ENCODE measurements around the gene AARS2.
A peak's percentile ranks its signal among the peaks of the same experiment; 100 is the strongest.

AARS2 gene

DNA sequence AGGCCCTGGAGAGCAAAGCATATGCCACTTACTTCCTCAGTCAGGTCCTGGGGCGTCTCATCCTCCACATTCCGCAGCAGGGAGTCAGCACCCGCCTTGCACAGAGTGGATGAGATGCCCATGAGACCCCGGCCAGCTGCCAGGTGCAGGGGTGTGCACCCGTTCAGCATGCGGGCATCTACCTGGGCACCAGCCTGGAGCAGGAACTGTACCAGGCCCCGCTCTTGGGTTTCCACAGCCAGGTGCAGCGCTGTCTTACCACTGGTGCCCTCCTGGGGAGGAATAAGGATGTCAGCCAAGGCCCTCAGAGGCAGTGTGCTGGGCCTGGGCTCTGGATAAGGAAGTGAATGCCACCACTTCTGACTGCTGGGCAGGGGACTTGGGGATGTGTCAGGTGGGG lies 53.1 kb downstream of the AARS2 start:
- DNase-seq, result no peak

DNA sequence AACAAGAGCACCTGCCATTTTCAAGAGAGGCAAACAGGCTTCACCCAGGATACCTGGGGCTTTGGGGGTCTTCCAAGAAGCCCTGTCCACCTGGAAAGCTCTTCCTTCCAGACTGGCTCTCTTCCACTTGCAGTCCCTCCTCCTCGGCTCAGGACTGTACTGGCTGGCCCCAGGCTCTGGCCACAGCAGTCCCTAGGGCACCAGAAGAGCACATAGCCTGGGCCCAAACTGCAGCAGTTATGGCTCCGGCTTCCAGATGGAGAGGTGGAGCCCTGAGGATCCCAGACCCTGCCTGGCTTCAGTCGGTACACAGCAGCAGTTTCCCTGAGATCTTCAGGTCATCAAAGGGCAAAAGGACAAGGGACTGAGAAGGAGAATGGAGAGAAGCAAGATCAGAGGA lies 54.2 kb downstream of the AARS2 start:
- DNase-seq, result no peak

DNA sequence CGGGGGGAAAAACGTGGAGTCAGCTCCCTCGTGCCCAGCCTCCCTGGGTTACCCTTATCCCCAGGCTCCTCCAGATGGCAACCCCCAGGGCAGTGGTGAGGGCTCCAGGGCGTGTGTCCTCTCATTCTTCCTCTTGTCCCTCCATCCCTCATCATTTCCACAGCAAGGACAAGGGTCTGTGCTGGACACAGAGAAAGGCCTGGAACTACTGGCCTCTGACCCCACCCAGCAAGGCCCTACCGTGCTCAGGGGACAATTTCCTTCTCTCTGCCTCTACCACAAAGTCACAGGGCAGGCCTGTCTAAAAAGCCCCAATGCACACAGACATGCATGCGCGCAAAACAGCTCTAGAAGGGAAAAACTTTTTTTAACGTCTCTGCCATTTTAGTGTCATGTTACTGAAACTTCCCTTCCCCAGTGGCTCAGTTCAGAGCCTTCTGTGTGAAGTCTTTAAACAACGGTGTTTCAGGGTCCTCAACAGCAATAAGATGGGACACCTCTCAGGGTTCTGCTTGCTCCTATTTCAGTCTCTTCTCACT lies 54.8 kb downstream of the AARS2 start:
- DNase-seq, result no peak

DNA sequence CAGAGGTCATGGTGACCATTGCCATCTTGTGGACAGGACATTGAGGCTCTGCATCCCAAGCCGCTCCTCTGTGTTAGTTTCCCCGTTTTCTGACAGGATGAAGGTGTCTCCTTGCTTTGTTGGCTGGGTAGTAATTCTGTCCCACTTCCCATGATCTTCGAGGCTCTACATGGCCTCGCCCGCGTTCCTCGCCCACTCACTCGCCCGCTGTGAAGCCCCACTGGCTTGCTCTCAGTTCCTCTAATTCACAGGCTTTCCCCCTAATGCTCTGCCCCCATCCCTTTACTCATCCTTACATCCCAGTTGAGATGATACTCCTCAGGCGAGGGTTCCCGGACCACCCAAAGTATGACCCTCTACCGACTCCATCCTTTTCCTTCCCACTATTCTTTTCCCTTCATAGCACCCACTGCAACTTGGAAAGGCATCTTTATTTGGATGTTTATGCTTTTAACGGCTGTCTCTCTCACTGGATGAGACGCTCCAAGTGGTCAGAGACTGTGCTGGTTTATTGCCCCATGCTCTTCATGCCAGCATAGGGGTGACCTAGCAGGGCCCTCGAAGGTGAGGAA lies 55.3 kb downstream of the AARS2 start:
- no peak for DNase-seq

DNA sequence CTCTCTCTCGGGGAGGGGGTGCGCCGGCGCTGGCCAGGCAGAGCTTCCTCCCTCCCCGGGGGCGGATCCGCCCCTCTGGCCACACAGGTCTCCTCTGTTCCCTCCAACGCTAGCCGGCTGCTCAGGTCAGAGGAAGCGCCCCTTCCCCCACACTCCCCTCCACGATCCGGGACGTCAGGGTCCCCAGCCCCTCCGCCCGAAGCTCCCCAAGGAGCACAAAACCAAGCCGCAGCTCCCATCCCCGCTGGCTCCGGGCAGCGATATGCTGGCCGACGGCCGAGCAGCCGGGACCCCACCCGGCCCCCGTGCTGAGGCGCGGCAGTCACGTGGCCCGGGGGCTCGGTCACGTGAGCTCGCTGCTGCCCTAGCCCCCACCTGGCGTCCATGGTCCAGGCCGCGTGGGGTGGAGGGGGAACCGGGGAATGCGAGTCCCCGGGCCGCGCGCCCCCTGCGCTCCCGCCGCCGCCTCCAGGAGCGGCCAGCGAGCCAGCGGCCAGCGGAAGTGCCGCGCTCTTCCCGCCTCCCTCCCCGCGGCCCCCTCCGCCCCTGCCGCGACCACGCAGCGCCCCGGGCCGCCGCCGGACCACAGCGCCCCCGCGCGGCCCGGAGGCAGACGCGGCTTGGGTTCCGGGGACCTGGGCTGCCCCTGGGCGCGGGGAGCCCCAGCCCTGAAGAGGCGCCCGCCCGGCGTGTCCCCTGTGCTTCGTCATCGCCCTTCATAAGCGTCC lies 56.0 kb downstream of the AARS2 start, which contains the start of gene SLC35B2:
TSS of gene SLC35B2 (minus strand) at position 504 of the 728 bp plus-strand sequence. CDS start at position 386, 118 bp downstream.
- DNase-seq, result peak; percentile 73

DNA sequence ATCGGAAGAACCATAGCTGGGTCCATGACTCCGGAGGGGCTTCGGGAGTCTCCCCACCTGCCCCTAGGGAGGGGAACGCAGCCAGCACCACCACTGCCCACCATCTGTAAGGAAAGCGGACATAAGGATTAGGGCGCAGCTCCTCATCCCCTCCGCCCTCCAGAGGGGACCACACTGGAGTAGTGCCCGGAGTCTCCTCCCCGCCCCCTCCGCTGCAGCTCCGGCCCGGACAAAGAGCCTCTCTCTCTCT lies 56.4 kb downstream of the AARS2 start:
- no peak for DNase-seq

DNA sequence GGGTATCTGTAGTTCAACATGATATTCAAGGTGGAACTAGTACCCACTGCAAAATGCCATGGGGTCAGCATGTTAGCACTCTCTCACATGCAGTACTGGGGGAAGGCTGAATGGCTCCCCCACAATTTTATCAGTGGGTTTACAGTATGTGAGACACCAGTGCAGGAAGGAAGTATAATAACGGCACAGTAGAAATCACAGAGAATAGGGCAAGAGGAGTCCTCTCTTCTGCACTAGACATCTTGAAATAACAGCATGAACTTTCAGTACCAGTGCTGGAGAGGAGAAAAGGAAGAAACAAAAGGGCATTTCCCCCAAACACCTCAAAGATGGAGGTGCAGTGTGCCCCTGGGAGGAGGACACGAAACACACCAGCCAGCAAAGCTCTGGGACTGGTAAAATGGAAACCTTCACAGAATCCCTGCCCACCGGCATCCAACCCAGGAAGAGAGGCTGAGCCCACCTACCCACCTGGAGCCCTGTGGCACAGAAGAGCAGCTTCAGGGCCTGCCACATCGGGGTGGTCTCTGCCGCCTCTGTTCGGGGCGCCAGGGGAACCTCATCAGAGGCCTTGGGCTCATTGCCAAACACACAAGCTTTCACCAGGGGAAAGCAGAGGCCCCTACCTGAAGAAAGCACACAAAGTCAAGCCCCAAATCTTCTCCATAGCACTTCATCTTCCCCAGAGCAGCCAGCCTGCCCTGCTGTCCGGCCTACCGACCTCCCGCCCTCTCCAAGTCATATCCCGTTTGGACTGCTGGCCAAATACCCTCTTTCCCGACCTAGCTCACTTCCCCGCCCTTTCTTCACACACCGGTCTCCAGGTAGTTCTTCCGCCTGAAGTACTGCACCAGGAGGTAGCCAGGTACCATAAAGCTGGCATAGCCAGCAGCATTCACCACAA lies 57.0 kb downstream of the AARS2 start:
- DNase-seq, result no peak

DNA sequence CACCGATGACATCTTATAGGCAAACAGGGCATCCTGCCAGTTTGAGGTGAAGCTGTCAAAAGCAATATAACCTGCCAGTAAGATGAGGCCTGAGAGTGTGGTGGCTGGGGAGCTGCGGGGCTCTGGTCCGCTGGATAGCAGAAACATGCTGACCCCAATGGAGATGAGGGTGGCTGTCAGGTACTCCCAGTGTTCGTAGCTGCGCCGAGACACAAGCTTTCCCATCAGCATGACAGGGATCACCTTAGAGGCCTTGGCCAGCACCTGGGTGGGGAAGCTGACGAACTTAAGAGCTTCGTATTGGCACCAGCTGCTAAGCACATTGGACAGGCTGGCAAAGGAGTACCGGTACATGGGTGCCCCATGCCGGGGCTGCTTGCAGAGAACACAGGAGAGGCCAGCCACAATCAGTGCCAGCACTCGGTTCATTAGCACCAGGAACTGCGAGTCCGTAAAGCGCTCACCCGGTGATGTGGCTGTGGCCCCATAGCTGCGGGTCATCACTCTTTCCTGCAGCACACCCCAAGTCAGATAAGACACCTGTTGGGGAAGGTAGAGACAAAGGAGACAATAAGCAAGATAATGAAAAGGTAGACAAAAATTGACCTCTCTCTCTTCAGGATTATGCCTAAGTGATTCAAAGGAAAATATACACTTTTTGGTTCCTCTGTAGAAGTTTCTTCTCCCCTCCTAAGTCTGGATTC lies 57.9 kb downstream of the AARS2 start:
- no peak for DNase-seq

DNA sequence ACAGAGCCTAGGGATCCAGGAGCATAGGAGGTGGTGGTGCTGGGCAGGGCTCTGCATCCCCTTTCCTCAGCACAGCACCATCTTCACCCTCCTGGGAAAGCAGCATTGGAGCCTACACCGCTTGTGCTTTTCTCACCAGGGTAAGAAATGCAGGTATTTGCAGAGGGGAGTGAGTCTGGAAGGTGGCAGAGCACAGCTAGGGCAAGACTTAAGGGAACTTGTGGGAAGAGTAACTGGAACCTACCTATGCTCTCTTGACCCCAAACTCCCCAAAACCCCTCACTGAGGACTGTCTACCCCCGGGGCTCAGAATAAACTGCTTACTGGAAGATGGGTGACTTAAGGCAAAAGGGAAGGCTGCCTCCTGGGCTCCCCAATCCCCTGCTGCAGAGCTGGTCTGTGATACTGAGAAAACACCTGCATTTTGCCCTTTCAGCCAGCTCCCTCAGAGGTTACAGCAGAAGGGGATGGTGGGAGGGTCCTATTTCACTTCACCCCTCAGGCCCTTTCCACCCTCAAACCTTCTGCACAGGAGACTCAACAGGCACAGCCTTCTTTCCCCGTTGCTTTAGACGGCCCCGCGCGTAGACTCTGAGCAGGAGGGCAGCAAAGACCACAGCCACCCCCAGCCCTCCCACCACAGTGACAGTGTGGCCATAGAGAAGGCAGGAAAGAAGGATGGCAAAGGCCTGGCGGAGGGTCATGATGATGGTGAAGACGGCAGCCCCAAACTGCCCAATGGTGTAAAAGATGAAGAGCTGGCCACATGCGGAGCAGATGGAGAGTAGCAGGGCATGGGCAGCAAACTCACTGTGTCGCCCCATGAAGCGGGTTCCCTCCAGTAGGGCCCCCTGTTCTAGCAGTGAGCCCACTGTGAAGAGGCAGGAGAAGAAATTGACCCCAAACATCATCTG lies 58.7 kb downstream of the AARS2 start:
- no peak for DNase-seq

DNA sequence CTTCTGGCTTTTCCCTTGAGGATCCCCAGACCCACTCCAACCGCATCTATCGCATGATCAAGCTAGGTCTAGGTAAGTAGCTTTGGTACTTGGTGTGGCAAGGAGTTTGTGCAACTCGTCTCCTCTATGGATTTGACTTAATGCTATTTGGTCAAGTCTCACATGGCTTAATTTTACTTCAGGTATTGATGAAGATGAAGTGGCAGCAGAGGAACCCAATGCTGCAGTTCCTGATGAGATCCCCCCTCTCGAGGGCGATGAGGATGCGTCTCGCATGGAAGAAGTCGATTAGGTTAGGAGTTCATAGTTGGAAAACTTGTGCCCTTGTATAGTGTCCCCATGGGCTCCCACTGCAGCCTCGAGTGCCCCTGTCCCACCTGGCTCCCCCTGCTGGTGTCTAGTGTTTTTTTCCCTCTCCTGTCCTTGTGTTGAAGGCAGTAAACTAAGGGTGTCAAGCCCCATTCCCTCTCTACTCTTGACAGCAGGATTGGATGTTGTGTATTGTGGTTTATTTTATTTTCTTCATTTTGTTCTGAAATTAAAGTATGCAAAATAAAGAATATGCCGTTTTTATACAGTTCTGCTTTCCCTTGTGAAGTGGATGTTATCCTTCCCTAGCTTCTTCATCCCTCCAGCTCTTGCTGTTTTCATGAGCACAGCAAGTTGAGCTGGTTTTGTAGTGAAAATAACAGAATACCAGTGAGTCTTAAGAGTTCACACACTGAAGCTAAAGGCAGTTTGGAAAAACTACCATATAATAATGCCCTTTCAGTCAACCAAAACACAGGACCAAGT lies 59.6 kb downstream of the AARS2 start:
- peak; percentile 35 for DNase-seq

DNA sequence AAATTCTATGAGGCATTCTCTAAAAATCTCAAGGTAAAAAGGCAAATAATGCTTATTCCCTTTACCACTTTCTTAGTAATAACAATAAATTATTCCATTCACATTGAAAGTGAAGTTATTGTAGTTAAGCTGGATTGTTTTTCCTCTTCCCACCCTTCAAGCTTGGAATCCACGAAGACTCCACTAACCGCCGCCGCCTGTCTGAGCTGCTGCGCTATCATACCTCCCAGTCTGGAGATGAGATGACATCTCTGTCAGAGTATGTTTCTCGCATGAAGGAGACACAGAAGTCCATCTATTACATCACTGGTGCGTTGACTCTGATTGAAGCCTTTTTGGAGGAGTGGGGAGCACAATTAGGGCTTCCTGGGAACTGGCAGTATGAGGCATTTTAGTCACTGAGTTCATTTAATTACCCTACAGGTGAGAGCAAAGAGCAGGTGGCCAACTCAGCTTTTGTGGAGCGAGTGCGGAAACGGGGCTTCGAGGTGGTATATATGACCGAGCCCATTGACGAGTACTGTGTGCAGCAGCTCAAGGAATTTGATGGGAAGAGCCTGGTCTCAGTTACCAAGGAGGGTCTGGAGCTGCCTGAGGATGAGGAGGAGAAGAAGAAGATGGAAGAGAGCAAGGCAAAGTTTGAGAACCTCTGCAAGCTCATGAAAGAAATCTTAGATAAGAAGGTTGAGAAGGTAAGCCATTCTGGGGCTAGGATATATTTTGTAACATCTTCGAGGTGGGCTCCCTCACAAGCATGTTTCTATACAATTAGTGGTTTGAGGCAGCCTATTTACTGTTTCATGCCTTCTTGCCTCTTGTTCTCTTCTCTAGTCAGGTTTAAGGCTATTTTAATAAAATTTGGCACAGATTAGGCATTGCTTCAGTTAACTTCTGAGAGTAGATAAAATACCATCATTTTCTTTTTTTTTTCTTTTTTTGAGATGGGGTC lies 61.3 kb downstream of the AARS2 start:
- no peak for DNase-seq

DNA sequence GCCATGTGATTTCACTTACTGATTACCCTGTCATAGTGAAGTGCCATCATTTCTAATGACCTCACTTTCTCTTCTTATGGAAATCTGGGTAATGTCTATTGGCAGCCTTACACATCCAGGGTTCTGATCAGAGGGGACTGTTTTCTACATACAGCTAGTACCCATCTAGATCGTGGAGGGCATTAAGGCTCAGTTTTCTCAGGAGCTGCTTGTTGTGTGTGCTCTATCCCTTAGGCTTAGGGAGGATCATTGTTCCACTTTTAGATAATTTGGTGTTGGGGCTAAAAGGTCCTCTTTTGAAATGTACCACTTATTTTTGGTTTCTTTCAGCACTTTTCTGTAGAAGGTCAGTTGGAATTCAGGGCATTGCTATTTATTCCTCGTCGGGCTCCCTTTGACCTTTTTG lies 62.4 kb downstream of the AARS2 start:
- DNase-seq, result no peak

DNA sequence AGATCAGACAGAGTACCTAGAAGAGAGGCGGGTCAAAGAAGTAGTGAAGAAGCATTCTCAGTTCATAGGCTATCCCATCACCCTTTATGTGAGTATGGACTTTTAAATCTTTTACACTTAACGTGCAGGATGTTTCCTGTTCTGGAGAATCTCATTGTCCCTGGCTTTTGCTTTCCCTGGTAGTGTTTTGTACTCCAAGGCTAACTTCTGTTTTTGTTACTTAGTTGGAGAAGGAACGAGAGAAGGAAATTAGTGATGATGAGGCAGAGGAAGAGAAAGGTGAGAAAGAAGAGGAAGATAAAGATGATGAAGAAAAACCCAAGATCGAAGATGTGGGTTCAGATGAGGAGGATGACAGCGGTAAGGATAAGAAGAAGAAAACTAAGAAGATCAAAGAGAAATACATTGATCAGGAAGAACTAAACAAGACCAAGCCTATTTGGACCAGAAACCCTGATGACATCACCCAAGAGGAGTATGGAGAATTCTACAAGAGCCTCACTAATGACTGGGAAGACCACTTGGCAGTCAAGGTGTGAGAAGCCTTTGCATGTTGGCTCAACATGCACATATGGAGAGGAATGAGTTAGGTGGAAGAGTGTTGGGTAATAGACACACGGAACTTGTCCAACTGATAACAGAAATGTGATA lies 63.0 kb downstream of the AARS2 start:
- no peak for DNase-seq

Data from HCEC 1CT (cell line).